AG20443 (cell line): ENCODE measurements around the gene NUDT14.
A peak's percentile ranks its signal among the peaks of the same experiment; 100 is the strongest.

Source experiments
- DNase-seq: peaks from one replicate; pipeline ENCODE4 v3.0.0; 2012; ENCODE audit warnings: low spot score, mixed read lengths

Gene NUDT14

DNA sequence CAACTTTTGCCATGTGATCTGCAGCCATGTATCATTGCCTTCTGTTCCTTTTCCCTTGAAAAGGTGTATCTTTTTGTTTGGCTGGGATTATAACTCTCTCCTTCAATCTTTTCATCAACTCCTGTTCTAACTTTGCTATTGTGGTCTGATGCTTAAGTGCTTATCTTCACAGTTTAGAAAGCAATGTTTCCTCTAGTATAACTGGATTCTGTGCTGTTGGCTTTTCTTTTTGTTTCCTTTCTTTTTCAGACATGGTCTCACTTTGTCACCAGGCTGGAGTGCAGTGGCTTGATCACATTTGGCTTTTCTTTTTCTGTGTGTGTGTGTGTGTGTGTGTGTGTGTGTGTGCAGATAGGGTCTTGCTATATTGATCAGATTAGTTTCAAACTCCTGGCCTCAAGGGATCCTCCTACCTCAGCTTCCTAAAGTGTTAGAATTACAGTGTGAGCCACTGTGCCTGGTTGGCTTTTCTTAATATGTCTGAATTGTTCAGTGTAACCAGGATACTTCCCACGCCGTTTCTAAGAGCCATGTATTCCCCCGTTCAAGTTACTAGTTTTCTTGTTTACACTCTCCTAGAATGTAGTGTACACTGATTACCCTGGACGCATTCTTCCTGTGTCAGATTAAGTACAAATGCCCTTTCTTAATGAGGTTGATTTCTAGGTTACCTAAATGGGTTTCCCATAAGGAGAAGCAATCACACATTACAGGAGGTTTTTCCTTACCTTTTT is 48.0 kb downstream of the NUDT14 start:
- no peak for DNase-seq

DNA sequence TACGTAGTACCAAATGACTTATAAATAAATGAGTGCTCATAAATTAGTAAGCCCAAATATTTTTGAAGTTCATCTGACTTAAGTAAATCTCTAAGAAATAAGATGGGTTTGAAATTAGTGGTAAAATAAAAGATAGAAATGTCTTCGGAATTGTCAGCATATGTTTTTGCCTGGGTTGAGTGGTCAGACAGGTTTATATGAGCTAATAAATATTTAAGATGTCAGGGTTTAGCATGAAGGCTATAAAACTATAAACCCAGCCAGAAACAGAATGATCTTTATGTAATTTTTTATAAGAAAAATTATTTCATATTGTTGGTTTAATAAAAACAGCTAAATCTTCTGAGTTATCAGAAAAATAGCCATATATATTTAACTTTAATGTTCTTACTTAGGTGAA is 49.9 kb downstream of the NUDT14 start:
- DNase-seq, result no peak

DNA sequence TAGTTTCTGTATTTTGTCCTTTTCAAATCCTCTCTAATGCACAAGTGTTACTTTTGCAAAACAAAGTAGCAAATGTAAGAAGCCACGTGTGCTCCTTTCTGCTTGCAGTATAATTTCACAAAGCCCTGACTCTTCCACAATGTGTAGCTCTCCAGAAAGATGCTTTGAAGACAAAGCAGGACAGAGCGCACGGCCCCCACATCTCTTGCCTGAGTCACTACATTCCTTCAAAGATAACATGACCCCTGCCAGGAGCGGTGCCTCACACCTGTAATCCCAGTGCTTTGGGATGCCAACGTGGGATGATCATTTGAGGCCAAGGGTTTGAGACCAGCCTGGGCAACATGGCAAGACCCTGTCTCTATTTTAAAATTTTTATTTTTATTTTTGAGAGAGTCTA is 53.1 kb downstream of the NUDT14 start:
- DNase-seq, result no peak

DNA sequence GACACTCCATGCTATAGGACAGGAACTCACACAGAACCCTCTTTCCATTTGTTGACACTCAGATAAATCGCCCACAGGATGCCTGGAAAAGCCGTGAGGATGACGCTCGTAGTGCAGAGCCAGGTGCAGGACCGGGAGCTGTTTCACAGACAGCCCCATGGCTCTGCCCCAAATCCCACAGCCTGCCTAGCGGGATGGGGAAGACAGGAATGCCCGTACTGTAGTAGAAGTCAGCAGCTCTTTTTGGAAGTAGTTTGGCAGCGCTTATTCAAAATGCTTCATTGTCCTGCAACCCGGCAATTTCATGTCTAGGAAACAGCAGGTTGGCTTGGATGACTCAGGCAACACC is 54.2 kb downstream of the NUDT14 start:
- DNase-seq, result peak; percentile 12

DNA sequence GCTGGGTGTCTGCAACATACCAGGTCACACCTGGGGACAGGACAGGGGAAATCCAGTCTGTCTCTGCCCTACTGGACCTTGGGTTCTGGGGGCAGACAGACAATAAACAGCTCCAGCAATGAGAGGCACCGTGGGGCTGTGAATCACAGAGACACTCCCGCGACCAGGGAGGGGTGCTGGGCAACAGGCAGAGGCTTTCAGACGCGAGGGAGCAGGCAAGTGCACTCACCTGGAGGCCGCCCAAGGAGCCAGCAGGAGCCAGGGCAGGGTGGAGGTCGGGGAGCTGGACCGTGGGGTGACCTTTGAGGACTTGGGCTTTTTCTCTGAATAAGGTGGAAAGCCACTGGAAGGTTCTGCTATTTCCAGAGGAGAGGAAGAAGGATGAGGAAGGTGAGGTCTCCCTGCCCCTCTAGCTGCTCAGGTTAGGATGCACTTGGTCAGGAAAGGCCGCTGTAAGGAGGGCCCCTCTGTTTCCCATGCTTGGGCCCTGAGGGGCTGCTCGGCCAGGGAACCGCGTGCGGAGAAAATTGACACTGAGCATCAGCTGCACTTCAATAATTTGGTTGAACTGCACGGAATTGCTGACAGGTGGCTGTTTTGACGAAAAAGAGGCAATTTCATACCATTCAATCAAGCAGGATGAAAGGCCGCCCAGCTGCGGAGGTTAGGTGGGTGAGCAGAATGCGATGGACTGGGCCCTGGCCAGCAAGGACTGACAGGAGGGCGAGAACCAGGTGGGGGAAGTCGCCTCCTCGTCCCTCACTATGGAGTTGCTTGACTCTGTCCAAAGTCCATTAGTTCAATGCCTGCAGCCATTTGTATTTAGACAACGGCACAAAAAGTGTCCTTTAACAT is 54.8 kb downstream of the NUDT14 start:
- DNase-seq, result peak; percentile 8

DNA sequence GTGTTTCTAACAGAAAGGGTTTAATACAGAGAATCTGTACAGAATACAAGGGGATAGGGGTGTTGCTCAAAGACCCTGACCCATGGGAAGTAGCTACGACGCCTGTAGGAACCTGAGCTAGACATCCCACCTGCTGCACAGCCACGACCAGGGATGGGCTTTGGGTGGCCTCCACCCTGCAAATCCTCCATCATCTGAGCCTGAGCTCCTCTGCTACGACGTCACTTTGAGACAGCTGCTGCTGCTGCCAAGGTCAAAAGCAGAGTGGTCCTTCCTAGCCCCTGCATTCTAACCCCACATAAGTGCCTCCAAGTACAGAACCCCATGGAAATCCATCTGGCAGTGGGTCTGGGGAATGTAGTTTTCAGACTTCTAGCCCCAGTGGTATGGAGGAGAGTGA is 56.3 kb downstream of the NUDT14 start:
- DNase-seq, result no peak

DNA sequence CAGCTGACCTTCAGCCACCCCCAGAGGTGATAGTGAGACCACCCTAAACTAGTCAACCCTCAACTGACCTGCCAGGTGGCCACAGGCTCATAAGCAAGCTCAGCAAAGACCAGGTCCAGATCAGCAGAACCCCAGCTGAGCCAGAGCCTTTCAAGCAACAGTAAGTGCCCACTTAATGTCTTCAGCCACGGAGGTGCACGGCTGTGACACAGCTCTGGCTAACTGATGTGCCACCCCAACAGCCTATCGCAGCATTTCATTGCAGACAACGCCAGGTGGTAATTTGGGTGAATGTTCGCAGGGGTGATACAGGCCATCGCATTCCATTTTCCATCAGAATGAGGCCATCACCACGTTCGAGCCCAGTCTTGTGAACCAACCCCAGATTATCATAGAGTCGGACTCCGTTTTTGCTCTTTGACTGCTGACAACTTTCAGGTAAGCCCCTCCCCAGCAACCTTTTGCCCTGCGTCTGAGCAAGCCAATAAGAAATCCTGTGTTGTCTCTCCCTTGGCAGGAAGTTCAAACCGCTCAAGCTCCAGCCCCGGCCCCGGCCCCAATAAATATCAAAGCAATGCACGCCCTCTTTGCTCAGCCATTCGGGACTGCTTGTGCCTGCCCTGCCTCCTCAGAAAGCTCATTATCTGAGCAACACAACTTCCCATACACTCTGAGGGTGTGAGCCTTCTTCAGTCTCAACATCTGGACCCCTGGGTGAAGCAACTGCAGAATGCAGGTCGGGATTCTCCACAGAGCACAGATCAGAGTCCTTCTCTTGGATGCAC is 56.9 kb downstream of the NUDT14 start:
- DNase-seq, result peak; percentile 4

DNA sequence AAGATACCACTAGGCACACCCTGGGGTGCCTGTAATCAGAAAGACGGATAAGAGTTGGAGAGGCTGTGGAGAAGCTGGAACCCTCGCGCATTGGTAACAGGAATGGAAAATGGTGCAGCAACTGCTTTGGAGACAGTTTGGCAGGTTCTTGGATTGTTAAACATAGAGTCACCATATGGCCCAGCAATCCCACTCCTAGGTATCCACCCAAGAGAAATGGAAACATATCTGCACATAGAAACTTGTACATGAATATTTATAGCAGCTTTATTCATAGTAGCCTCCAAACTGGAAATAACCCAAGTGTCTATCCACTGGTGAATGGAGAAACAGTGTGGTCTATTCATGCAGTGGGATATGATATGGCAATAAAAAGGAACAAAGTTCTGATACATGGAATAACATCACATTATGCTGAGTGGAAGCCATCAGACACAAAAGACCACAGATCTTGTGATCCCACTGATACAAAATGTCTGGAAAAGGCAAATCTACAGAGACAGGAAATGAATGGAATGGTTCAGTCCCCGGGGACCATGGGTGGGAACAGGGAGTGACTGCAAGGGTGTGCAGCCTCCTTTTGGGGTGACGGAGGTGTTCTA is 57.9 kb downstream of the NUDT14 start:
- no peak for DNase-seq
